ENCODE results near the gene CYBA. TPM values are rescaled to one million over a fixed set of nuclear protein-coding genes. Genes with fewer than 3 reads are reported as not detected.

Gene CYBA
- total and polyA plus RNA-seq, 9 of the 15 experiments (the other 6 are each of a cell fraction or from before 2014, with no cell fraction given), result 0.34 to 683 (median 93.0) TPM

DNA sequence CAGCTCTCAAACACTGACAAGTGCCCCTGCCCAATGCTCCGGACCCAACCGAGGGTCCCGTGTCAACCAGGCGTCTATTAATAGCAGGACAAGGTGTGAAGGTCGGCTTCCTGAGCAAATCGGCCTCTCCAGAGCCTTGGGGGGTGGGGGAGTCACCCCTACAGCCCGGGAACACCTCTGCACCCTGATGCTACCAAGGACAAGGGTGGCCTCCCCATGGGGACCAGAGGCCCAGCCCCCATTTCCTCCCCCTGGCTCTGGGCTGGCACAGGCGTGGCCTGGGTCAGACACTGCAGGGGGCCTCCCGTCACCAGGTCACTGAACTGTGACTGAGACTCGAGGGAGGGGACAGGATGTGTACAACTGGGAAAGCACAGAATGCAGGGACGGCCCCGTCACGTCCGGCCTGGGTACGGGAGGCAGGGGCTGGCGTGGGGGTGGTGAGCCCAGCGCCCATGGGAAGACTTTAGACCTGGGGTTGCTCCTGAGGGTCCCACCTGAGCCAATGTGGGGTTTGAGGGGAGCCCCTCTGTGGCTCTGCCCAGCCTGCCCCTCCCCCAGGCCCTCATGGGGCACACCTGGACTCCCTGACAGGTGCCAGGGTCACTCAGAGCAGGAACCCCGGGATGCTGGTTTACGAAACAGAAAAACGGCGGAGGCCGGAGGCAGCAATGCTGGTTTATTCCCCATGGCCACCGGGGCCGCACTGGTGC lies 579 bp upstream of the CYBA start (continued):
- TF ChIP-seq, protein P1, sequence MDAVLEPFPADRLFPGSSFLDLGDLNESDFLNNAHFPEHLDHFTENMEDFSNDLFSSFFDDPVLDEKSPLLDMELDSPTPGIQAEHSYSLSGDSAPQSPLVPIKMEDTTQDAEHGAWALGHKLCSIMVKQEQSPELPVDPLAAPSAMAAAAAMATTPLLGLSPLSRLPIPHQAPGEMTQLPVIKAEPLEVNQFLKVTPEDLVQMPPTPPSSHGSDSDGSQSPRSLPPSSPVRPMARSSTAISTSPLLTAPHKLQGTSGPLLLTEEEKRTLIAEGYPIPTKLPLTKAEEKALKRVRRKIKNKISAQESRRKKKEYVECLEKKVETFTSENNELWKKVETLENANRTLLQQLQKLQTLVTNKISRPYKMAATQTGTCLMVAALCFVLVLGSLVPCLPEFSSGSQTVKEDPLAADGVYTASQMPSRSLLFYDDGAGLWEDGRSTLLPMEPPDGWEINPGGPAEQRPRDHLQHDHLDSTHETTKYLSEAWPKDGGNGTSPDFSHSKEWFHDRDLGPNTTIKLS (IDR thresholded peaks at IDR 0.05; ENCODE audit: borderline replicate concordance, low read depth), result peak; percentile 65; the same call in 1 of the 2 replicates
- no peak for TF ChIP-seq HNRNPH1 (optimal IDR thresholded peaks at IDR 0.05; ENCODE audit: low read depth, low read length)
- TF ChIP-seq MTA3 (IDR thresholded peaks at IDR 0.05; ENCODE audit: borderline replicate concordance), result peak; percentile 70; the same call in 1 of the 2 replicates
- TF ChIP-seq MIER1 (IDR thresholded peaks at IDR 0.05; ENCODE audit: low read depth), result 0 out of 2 replicates have a peak, but pooled peaks have one; percentile 21
- TF ChIP-seq, protein P2, sequence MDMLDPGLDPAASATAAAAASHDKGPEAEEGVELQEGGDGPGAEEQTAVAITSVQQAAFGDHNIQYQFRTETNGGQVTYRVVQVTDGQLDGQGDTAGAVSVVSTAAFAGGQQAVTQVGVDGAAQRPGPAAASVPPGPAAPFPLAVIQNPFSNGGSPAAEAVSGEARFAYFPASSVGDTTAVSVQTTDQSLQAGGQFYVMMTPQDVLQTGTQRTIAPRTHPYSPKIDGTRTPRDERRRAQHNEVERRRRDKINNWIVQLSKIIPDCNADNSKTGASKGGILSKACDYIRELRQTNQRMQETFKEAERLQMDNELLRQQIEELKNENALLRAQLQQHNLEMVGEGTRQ (CRISPR knock-in tag; IDR thresholded peaks at IDR 0.05), result no peak
- peak; percentile 44 for TF ChIP-seq PHF21A (IDR thresholded peaks at IDR 0.05; ENCODE audit: borderline replicate concordance, low read depth)
- TF ChIP-seq KLF13 (tag; IDR thresholded peaks at IDR 0.05; ENCODE audit: borderline replicate concordance, low read depth), result no peak
- TF ChIP-seq RBM14 (IDR thresholded peaks at IDR 0.05; ENCODE audit: borderline replicate concordance, insufficient read depth, low read depth, low read length), result 0 out of 2 replicates have a peak, but pooled peaks have one; percentile 70
- TF ChIP-seq RBM17 (IDR thresholded peaks at IDR 0.05; ENCODE audit: borderline replicate concordance, low read depth, low read length), result no peak
- TF ChIP-seq ARNT (IDR thresholded peaks at IDR 0.05), result no peak; a peak in 1 of 4 replicates
- no peak for TF ChIP-seq ZNF212 (CRISPR knock-in tag; IDR thresholded peaks at IDR 0.05)
- TF ChIP-seq SOX6 (IDR thresholded peaks at IDR 0.05), result no peak
- no peak for TF ChIP-seq SMC3 (conservative IDR thresholded peaks at IDR 0.05; ENCODE audit: insufficient read depth, low read depth, low read length)
- peak; percentile 88 for TF ChIP-seq GABPA (tag; conservative IDR thresholded peaks at IDR 0.05; ENCODE audit: low read depth)
- no peak; the same call in 1 of the 2 replicates for TF ChIP-seq TAL1 (IDR thresholded peaks at IDR 0.05)
- no peak for TF ChIP-seq RAD21 (CRISPR knock-in tag; conservative IDR thresholded peaks at IDR 0.05 in 1 of 2, IDR thresholded peaks at IDR 0.05 in 1 of 2)
- TF ChIP-seq, protein P3, sequence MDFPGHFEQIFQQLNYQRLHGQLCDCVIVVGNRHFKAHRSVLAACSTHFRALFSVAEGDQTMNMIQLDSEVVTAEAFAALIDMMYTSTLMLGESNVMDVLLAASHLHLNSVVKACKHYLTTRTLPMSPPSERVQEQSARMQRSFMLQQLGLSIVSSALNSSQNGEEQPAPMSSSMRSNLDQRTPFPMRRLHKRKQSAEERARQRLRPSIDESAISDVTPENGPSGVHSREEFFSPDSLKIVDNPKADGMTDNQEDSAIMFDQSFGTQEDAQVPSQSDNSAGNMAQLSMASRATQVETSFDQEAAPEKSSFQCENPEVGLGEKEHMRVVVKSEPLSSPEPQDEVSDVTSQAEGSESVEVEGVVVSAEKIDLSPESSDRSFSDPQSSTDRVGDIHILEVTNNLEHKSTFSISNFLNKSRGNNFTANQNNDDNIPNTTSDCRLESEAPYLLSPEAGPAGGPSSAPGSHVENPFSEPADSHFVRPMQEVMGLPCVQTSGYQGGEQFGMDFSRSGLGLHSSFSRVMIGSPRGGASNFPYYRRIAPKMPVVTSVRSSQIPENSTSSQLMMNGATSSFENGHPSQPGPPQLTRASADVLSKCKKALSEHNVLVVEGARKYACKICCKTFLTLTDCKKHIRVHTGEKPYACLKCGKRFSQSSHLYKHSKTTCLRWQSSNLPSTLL (IDR thresholded peaks at IDR 0.05), result no peak
- TF ChIP-seq CREM (IDR thresholded peaks at IDR 0.05; ENCODE audit: low read depth), result peak; percentile 94
- no peak; the same call in 1 of the 2 replicates for TF ChIP-seq MAFK (IDR thresholded peaks at IDR 0.05; ENCODE audit: low read length)
- peak; percentile 41; the same call in 1 of the 2 replicates for TF ChIP-seq KLF6 (CRISPR knock-in tag; IDR thresholded peaks at IDR 0.05; ENCODE audit: borderline replicate concordance)
- no peak for TF ChIP-seq U2AF2 (optimal IDR thresholded peaks at IDR 0.05; ENCODE audit: low read depth, low read length)
- TF ChIP-seq ZKSCAN8 (CRISPR knock-in tag; IDR thresholded peaks at IDR 0.05), result no peak
